Mesothelial cell of epicardium (in vitro differentiated cells): Measurements from ENCODE around the gene ACY1. TPM values are rescaled to one million over a fixed set of nuclear protein-coding genes. Genes with fewer than 3 reads are reported as not detected.

ENCODE experiments used
- DNase-seq, 2 experiments: peaks; one replicate each; pipeline ENCODE4 v3.0.0; 2021; ENCODE audit warnings: low spot score in 2 of 2; ENCODE audit not compliant: unreplicated experiment in 2 of 2
- H3K27ac Mint-ChIP-seq: 2 replicates; pipeline ENCODE4 v1.8.0; 2021; ENCODE audit warnings: mixed read lengths
- H3K27me3 Mint-ChIP-seq: 2 replicates; pipeline ENCODE4 v1.8.0; 2021; ENCODE audit warnings: low read depth, mixed read lengths
- H3K36me3 Mint-ChIP-seq: 2 replicates; pipeline ENCODE4 v1.8.0; 2021; ENCODE audit warnings: mixed read lengths
- H3K4me1 Mint-ChIP-seq: 2 replicates; pipeline ENCODE4 v1.8.0; 2021; ENCODE audit warnings: mixed read lengths
- H3K4me3 Mint-ChIP-seq: 2 replicates; pipeline ENCODE4 v1.8.0; 2021; ENCODE audit warnings: mild to moderate bottlenecking, moderate library complexity, mixed read lengths
- H3K9me3 Mint-ChIP-seq: 2 replicates; pipeline ENCODE4 v1.8.0; 2021; ENCODE audit warnings: mixed read lengths
- CTCF ChIP-seq: fragments of 200-600 bp; sonication (generic); IDR thresholded peaks from one replicate; pipeline ENCODE4 v1.5.0; 2021; ENCODE audit warnings: antibody characterized with exemption; ENCODE audit not compliant: unreplicated experiment
- total RNA-seq: library from RNA; stranded (reverse); gene quantifications from 3 replicates; pipeline ENCODE4 v1.2.1, GENCODE V29; 2021

Gene ACY1
- total RNA-seq, 1 donor from 2014 or later, result 47.8 TPM

GRCh38 chr3:52028572-52028971 lies 45.2 kb downstream of the ACY1 start:
- Mint-ChIP-seq H3K4me1 (peaks cover 38% of the 10 kb centered on the region), H3K27ac (no peak overlapping the region), H3K4me3 (no peak overlapping the region), H3K9me3 (no peaks in the 10 kb centered on the region), H3K36me3 (no peaks in the 10 kb centered on the region), H3K27me3 (no peaks in the 10 kb centered on the region)
- DNase-seq, result no peak
- TF ChIP-seq CTCF, result no peak

GRCh38 chr3:52029053-52029452 lies 45.7 kb downstream of the ACY1 start:
- no peak for DNase-seq
- no peak overlapping the region for H3K27ac Mint-ChIP-seq
- H3K27me3 Mint-ChIP-seq, result no peaks in the 10 kb centered on the region
- H3K4me1 Mint-ChIP-seq, result peaks cover 34% of the 10 kb centered on the region
- no peaks in the 10 kb centered on the region for H3K9me3 Mint-ChIP-seq
- H3K4me3 Mint-ChIP-seq, result no peak overlapping the region
- H3K36me3 Mint-ChIP-seq, result no peaks in the 10 kb centered on the region
- TF ChIP-seq CTCF, result no peak

- Mint-ChIP-seq H3K27ac (no peak overlapping the region), H3K9me3 (no peaks in the 10 kb centered on the region), H3K36me3 (no peaks in the 10 kb centered on the region), H3K4me1 (peaks cover 30% of the 10 kb centered on the region), H3K4me3 (no peak overlapping the region), H3K27me3 (no peaks in the 10 kb centered on the region)
- no peak for DNase-seq
- no peak for TF ChIP-seq CTCF
Observed at GRCh38 chr3:52029535-52029934, 46.2 kb downstream of the ACY1 start.

GRCh38 chr3:52030714-52031310 lies 47.5 kb downstream of the ACY1 start:
- Mint-ChIP-seq H3K27ac (no peak overlapping the region), H3K4me1 (peaks cover 23% of the 10 kb centered on the region), H3K9me3 (no peaks in the 10 kb centered on the region), H3K4me3 (no peak overlapping the region), H3K36me3 (no peaks in the 10 kb centered on the region), H3K27me3 (no peaks in the 10 kb centered on the region)
- no peak for DNase-seq
- no peak for TF ChIP-seq CTCF

GRCh38 chr3:52031896-52032295 lies 48.6 kb downstream of the ACY1 start:
- Mint-ChIP-seq H3K27ac (no peak overlapping the region), H3K4me3 (no peak overlapping the region), H3K9me3 (no peaks in the 10 kb centered on the region), H3K36me3 (no peaks in the 10 kb centered on the region), H3K4me1 (peaks cover 19% of the 10 kb centered on the region), H3K27me3 (no peaks in the 10 kb centered on the region)
- DNase-seq, result no peak
- no peak for TF ChIP-seq CTCF
